ENCODE measurements around the gene BPTF. TPM values are rescaled to one million over a fixed set of nuclear protein-coding genes. Genes with fewer than 3 reads are reported as not detected.

BPTF gene
- total and polyA plus RNA-seq, 2 of the 13 experiments (the other 11 are each of a cell fraction or from before 2014, with no cell fraction given): 43.5 to 66.1 TPM

DNA sequence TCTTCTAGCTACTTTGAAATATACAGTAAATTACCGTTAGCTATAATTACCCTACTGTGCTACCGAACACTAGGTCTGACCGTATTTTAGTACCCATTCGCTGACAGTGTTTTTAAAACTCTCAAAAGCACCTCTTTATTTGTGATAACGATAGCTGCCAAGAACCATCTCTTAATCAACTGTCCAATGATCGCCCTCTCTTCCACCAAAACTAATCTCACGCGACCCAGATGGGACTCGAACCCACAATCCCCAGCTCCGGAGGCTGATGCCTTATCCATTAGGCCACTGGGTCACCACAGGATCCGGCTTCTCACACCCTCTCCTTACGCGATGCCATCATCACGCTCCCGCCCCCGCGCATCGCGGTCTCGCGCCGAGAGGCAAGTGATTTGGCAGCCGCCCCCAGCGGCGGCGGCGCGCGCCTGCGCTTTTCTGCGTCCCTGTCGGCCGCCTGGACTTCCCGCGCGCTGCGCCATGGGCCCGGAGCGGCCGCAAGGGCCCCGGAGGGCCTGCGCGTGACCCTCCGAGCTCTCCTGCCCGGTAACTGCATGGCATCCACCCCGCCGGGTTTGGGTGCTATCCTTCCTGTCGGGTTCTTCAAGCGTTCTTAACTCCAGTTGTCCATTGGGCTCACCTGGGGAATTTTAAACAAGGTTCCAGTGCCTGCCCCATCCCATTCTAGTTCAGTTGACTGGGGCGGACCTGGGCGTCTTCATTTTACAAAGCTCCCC, 194.5 kb downstream of the BPTF start (continued):
- peak; percentile 80 for TF ChIP-seq RERE (CRISPR knock-in tag; IDR thresholded peaks at IDR 0.05; ENCODE audit: low read depth)
- peak; percentile 96; the same call in 1 of the 2 replicates for TF ChIP-seq ZNF800 (CRISPR knock-in tag; IDR thresholded peaks at IDR 0.05)
- TF ChIP-seq, protein P1, sequence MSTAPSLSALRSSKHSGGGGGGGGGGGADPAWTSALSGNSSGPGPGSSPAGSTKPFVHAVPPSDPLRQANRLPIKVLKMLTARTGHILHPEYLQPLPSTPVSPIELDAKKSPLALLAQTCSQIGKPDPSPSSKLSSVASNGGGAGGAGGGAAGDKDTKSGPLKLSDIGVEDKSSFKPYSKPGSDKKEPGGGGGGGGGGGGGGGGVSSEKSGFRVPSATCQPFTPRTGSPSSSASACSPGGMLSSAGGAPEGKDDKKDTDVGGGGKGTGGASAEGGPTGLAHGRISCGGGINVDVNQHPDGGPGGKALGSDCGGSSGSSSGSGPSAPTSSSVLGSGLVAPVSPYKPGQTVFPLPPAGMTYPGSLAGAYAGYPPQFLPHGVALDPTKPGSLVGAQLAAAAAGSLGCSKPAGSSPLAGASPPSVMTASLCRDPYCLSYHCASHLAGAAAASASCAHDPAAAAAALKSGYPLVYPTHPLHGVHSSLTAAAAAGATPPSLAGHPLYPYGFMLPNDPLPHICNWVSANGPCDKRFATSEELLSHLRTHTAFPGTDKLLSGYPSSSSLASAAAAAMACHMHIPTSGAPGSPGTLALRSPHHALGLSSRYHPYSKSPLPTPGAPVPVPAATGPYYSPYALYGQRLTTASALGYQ (CRISPR knock-in tag; IDR thresholded peaks at IDR 0.05): peak; percentile 85
- TF ChIP-seq, protein P2, sequence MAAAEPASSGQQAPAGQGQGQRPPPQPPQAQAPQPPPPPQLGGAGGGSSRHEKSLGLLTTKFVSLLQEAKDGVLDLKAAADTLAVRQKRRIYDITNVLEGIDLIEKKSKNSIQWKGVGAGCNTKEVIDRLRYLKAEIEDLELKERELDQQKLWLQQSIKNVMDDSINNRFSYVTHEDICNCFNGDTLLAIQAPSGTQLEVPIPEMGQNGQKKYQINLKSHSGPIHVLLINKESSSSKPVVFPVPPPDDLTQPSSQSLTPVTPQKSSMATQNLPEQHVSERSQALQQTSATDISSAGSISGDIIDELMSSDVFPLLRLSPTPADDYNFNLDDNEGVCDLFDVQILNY (CRISPR knock-in tag; conservative IDR thresholded peaks at IDR 0.05): peak; percentile 94
- TF ChIP-seq ZNF335 (CRISPR knock-in tag; IDR thresholded peaks at IDR 0.05): peak; percentile 86
- no peak; the same call in 1 of the 2 replicates for TF ChIP-seq ZNF7 (CRISPR knock-in tag; IDR thresholded peaks at IDR 0.05)
- TF ChIP-seq ZNF34 (CRISPR knock-in tag; IDR thresholded peaks at IDR 0.05; ENCODE audit: borderline replicate concordance): peak; percentile 81; the same call in 1 of the 2 replicates
- TF ChIP-seq CHD4 (IDR thresholded peaks at IDR 0.05; ENCODE audit: borderline replicate concordance, low read length): no peak; the same call in 1 of the 2 replicates
- TF ChIP-seq PPARG (CRISPR knock-in tag; conservative IDR thresholded peaks at IDR 0.05): peak; percentile 87
- peak; percentile 82 for TF ChIP-seq ZNF562 (CRISPR knock-in tag; IDR thresholded peaks at IDR 0.05; ENCODE audit: borderline replicate concordance)
- peak; percentile 89 for TF ChIP-seq ZNF317 (CRISPR knock-in tag; IDR thresholded peaks at IDR 0.05)
- peak; percentile 77; the same call in 1 of the 2 replicates for TF ChIP-seq JDP2 (CRISPR knock-in tag; IDR thresholded peaks at IDR 0.05; ENCODE audit: borderline replicate concordance)
- peak; percentile 50; the same call in 1 of the 2 replicates for TF ChIP-seq ZNF292 (CRISPR knock-in tag; IDR thresholded peaks at IDR 0.05; ENCODE audit: borderline replicate concordance, low read depth)
- TF ChIP-seq ZBTB26 (CRISPR knock-in tag; IDR thresholded peaks at IDR 0.05; ENCODE audit: borderline replicate concordance): peak; percentile 83

Measured in HepG2 (cell line).